ENCODE measurements around the gene AKAP7.

GRCh38 chr6:131136021-131136786 is 937 bp downstream of the AKAP7 start:
- TF ChIP-seq CTCF (IDR thresholded peaks at IDR 0.05; ENCODE audit: low read length) = no peak
- no peak for TF ChIP-seq EZH2 (IDR thresholded peaks at IDR 0.05; ENCODE audit: borderline replicate concordance, low read length)

Measured in OCI-LY1 (cell line).